GM21381 (cell line): ENCODE results near the gene RFPL2.
"Not testable (repeated sequence)": the region's sequence is repeated elsewhere in the genome, so short reads cannot be mapped to it uniquely, and the experiment has no call there.

Experiments used
- ATAC-seq: cut with Tn5 transposase; IDR thresholded peaks from one replicate; pipeline ENCODE4 v1.9.1; 2021; ENCODE audit warnings: mild to moderate bottlenecking, moderate library complexity; ENCODE audit not compliant: unreplicated experiment

Gene RFPL2

DNA sequence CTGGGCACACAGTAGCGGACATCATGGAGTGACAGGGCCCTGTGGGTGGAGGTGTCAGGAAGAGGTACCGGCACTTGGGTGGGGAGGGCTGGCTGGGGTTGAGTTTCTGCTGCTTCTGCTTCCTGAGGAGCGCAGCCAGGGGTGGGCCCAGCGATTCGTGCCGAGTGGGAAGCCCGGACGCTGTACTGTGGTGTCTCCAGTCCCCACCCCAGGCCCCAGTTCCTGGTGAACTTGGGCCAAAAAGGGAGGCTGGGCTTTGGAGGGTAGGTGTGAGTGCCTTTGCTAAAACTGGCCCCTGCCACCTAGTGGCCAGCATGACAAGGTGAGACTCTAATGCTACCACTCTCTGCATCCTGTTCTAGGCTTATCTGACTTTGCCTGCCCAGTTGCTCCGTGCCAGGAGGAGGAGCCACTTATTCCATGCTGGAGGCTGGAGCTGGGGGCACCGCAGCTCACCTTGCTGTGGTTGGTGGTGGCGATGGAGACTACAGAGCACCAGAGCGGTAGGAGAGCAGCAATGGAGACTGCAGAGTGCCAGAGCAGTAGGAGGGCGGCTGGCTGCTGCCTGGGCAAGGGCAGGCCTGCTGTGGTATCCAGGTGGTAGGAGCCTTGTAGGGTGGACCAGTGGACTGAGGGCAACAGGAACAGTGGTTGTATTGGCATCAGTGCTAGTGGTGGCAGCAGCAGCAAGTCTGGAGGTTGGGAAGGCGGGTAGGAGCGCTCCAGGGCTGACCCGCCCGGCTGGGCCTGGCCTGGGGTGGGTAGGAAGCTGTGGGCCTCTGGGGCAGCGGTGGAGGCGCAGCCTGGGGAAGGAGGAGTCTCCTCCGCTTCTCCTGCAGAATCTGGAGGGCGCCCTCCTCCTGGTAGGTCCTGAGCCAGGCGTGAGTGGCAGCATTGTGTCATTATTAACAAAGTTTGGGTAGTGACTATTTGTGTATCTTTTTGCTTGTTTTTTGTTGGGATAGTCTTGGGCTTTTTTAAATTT, 2.2 kb upstream of the RFPL2 start:
- no peak for ATAC-seq

DNA sequence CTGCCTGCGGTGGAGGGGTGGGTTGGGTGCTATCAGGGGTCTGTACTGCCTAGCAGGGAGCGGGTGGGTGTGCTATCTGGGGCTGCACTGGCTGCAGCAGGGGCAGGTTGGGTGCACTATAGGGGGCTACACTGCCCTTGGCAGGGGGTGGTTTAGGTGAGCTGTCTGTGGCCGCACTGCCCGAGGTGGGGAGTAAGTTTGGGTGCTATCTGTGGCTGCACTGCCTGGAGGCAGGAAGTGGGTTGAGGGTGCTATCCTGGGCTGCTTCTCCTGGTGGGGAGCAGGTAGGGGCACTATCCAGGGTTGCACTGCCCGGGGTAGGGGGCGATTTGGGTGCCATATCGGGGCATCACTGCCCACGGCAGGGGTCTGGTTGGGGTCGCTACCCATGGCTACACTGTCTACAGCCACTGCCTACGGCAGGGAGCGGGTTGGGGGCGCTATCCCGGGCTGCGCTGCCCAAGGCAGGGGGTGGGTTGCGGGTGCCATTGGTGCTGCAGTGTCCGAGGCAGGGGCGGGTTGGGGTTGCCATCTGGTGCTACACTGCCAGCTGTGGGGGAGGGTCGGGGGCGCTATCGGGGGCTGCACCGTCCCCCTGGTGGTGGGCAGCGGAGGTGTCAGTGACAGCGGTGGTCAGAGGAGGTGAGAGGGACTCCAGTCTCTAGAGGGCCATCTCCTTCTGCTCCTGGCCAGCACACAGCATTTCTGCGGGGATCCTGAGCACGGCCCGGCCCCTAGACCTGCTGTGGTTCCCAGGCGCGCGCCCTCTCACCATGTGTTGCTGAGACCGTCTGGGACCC, 1.3 kb upstream of the RFPL2 start:
- no peak for ATAC-seq

DNA sequence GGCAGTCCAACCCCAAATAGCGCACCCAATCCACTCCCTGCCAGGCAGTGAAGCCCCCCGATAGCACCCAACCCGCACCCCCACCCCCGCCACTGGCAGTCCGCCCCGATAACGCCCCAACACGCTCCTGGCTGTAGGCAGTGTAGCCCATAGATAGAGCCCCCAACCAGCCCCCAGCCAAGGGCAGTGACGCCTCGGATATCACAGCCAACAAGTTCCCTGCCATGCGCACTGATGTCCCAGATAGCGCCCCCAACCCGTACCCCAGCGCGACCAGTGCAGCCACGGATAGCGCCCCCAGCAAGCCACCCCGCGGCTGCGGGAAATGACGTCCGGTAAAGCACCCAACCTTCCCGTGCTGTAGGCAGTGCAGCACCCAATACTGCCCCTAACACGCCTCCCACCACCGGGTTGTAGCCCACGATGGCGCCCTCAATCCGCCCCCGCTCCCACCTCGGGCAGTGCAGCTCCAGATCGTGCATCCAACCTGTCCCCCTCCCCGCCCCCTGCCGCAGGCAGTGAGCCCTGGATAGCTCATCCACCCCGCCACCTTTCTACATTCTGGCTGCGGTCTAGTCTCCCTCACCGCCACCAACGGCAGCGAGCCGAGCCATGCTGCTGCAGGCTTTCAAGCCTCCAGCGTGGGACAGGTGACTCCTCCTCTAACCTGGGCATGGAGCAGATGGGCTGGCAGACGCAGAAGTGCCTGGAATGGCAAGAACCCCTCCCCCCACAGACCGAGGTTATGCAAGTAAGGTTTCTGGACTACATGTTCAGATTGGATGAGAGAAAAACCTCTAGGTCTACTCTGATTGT, 625 bp downstream of the RFPL2 start:
- ATAC-seq, result no peak

GRCh38 chr22:32203181-32204039, 1.5 kb downstream of the RFPL2 start:
- no peak for ATAC-seq

DNA sequence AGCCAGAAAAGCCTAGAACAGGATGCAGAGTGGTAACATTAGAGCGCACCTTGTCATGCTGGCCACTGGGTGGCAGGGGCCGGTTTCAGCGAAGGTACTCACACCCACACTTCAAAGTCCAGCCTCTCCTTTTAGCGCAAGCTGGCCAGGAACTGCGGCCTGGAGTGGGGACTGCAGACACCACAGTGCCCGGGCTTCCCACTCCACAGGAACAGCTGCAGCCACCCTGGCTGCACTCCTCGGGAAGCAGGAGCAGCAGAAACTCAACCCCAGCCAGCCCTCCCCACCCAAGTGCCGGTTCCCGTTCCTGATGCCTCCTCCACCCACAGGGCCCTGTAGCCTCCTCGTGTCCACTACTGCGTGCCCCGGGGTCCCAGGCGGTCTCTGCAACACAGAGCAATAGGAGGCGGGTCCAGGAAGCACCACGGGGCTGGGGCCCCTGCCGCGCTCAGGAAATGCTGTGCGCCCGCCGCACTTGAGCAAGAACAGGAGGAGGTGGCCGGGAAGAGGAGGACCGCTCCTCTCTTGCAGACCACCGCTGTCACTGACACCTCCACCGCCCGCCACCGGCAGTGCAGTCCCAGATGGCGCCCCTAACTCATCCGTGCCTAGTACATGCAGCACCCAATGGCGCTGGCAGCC, 2.2 kb downstream of the RFPL2 start:
- no peak for ATAC-seq

- no peak for ATAC-seq
Observed at GRCh38 chr22:32202161-32202538, 2.7 kb downstream of the RFPL2 start.

GRCh38 chr22:32200752-32201151, 4.1 kb downstream of the RFPL2 start:
- ATAC-seq, result no peak

GRCh38 chr22:32199961-32200360, 4.9 kb downstream of the RFPL2 start:
- ATAC-seq, result no peak

DNA sequence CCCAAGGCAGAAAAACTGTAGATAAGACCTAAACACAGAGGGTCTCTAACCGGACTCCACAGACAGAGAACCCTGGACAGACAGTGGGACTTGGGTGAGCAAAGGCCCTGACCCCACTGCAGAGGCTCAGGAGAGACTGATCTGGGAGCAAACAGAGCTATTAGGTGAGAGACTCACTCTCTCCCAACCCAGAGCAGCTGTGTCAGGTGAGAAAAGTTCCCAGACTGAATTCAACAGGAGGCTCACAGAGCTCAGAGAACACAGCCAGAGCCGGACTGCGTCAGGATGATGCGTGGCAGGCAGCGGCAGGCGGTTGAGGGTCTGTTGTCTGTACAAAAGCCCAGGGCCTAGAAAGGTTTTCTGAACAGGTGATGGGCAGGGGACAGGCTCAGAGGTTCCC, 5.5 kb downstream of the RFPL2 start:
- no peak for ATAC-seq

DNA sequence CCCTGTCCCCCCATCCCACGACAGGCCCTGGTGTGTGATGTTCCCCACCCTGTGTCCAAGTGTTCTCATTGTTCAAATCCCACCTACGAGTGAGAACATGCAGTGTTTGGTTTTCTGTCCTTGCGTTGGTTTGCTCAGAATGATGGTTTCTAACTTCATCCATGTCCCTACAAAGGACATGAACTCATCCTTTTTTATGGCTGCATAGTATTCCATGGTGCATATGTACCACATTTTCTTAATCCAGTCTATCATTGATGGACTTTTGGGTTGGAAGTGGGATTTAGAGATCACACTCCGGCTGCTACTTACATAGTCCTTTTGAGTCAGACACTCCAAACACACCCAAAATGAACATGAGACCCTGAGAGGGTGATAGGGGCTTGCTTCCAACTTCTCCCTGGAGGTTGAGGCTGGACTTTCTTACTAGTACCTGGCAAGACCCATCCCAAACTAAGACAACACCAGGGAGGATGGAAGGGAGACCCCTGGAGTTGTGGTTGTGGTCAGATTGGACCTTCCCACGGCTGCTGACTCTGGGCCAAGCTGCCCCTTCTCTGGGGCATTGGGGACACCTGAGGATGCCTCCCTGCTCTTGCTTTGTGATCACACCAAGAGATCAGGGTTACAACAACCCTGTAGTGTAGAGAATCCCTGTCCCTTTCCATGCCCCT, 7.2 kb downstream of the RFPL2 start:
- ATAC-seq, result not testable (repeated sequence)

DNA sequence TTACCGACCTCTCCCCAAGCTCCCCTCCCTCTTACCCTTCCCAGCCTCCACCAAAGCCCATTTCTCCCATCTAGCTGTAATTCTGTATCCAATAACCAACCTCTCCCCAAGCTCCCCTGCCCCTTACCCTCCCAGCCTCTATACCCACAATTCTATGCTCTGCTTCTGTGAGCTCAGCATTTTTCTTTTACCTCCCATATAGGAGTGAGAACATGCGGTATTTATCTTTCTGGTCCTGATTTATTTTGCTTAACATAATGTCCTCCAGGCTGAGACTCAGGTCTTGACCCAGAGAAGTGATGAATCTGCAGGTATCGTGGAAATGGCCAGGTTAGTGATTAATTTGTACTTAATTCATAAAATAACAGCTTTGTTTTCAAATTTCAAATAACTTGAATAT, 9.0 kb downstream of the RFPL2 start:
- ATAC-seq, result not testable (repeated sequence)

- not testable (repeated sequence) for ATAC-seq
Observed at GRCh38 chr22:32193346-32193745, 11.5 kb downstream of the RFPL2 start.

GRCh38 chr22:32191021-32191420, 13.9 kb downstream of the RFPL2 start:
- ATAC-seq, result not testable (repeated sequence)

- no peak for ATAC-seq
Observed at GRCh38 chr22:32185821-32186220, 19.1 kb downstream of the RFPL2 start.

GRCh38 chr22:32183625-32184024, 21.2 kb downstream of the RFPL2 start:
- no peak for ATAC-seq

GRCh38 chr22:32181043-32181442, 23.8 kb downstream of the RFPL2 start:
- no peak for ATAC-seq

- no peak for ATAC-seq
Observed at GRCh38 chr22:32177221-32177765, 27.6 kb downstream of the RFPL2 start.
